GM18505 (cell line): ENCODE measurements around the gene PLA2G4C.
"Not testable (repeated sequence)": the region's sequence is repeated elsewhere in the genome, so short reads cannot be mapped to it uniquely, and the experiment has no call there.

ENCODE experiments used
- ATAC-seq: cut with Tn5 transposase; IDR thresholded peaks from one replicate; pipeline ENCODE4 v1.9.1; 2021; ENCODE audit not compliant: unreplicated experiment
- POLR2A ChIP-seq: IDR thresholded peaks from 4 replicates; pipeline ENCODE4 v1.6.1; 2011; ENCODE audit warnings: borderline replicate concordance; ENCODE audit not compliant: insufficient read depth, insufficient read length; ENCODE audit errors: extremely low read depth

PLA2G4C gene

DNA sequence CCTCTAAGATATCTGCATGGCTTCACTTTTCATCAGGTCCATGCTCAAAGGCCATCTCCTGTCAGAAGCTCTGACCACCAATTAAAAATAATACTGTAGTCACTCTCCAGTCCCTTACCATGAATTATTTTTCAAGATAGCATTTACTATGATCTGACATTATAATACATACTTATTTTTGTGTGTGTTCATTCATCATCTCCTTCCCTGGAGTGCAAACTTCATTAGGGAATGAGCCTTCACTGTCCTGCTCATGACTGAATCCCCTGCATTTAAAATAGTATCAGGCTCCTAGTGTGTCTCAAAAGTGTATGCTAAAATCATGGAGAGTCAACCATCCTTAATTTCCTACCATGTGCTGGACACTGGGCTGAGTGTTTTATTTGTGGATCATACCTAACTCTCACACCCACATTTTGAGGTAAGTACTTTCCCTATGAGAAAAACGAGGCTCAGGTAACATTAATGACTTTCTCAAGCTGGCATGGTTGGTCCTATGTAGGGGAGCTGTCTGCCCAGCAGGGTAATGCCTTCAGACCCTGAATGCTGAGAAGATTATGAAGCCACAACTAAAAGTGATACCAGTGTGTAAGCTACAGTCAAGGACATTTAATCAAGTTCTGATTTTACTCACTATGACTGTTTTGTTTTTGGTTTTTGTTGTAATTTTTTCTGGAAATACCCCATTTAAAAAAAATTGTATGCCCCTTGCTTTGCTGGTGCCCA is 16.3 kb downstream of the PLA2G4C start:
- ATAC-seq, result no peak
- TF ChIP-seq POLR2A, result no peak

DNA sequence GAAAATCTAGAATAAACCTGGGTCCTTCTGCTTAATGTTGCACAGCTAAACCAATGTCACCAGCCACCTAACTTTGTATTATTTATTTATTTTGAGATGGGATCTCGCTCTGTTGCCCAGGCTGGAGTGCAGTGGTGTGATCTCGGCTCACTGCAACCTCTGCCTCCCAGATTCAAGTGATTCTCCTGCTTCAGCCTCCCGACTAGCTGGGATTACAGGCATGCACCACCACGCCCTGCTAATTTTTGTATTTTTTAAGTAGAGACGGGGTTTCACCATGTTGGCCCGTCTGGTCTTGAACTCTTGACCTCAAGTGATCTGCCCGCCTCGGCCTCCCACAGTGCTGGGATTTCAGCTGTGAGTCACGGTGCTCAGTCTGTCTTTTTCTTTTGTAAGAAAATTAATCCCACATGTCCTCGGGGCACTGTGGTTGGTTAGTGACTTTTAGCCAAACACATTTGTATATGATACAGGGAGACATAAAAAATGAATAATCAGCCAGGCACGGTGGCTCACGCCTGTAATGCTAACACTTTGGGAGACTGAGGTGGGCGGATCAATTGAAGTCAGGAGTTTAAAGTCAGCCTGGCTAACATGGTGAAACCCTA is 19.4 kb downstream of the PLA2G4C start:
- ATAC-seq, result not testable (repeated sequence)

DNA sequence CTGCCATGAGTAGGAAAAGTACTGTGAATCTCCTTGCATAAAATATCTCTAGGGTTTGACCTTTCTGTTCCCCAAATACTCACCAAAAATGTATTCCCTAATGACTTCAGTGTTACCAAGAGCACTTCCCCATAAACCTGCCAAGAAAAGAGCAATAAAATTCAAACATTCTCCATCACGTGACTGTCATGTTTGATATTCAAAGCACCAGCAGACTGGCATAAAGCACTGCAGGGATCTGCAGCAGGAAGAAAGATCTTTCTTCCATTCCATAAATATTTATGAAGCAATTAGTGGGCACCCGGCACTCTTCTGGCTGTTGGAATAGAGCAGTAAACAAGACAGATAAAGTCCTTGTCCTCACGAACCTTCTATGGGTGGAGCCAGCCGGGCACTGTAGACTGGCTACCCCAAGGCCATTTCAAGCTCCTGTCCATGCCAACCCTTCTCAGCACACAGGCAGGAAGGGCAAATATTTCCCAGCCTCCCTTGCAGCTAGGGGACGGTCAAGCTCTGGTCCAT is 20.3 kb downstream of the PLA2G4C start:
- no peak for TF ChIP-seq POLR2A
- ATAC-seq, result no peak

DNA sequence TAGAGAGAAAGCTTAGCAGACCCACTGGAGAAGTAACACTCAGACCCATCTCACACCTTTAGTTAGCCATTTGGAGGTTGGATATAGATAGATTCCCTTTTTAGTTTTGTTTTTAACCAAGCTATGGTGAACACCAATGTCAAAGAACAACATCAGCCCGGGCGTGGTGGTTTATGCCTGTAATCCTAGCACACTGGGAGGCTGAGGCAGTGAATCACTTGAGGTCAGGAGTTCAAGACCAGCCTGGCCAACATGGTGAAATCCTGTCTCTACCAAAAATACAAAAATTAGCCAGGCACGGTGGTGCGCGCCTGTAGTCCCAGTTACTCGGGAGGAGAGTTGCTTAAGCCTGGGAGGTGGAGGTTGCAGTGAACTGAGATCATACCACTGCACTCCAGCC is 21.6 kb downstream of the PLA2G4C start:
- not testable (repeated sequence) for ATAC-seq

DNA sequence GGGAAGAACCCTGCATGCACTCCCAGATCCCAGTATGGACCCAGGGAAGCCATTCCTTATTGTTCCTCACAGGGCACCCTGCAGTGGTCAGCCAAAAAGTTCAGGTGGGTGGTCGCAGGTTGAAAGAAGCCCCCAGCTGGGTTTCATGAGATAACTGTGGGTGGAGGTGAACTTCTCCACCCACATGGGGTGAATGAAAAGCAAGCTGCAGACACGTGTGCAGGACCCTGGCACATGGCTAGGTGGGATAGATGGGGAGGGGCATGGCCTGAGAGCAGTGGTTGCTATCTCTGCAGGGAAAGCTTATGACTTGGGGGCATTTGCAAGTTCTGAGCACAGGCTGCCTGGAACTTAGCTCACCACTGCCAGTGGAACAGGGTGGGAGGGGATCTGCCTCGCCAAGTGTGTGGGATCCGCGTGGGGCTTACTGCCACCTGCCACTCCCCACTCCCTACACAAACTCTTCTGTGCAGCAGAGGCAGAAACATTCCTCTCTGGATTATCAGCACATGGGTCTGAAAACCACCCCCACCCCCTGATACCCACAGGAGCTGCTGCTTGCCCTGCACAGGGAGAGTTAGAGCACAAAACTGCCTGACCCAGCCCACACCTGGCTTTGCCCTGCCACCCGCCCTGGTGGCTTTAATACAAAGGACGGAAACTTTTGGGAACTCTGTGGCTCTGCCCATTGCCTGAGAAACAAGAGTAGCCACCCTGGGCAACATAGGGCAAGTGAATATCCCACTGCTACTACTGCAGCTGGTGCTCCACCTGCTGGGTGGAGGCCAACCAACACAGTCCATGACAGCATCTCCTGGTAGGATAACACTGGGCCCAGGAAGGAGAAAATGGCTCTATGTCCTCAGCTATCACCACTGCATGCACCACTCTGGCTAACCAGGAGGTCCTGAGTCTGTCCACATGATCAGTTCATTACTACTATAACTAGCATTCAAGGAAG is 24.4 kb downstream of the PLA2G4C start:
- ATAC-seq, result no peak
- TF ChIP-seq POLR2A, result no peak

DNA sequence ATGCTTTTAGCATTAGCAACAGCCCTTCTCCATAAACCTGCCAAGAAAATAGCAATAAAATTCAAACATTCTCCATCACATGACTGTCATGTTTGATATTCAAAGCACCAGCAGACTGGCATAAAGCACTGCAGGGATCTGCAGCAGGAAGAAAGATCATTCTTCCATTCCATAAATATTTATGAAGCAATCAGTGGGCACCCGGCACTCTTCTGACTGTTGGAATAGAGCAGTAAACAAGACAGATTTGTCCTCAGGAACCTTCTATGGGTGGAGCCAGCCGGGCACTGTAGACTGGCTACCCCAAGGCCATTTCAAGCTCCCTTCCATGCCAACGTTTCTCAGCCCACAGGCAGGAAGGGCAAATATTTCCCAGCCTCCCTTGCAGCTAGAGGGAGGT is 25.5 kb downstream of the PLA2G4C start:
- TF ChIP-seq POLR2A, result no peak
- no peak for ATAC-seq

DNA sequence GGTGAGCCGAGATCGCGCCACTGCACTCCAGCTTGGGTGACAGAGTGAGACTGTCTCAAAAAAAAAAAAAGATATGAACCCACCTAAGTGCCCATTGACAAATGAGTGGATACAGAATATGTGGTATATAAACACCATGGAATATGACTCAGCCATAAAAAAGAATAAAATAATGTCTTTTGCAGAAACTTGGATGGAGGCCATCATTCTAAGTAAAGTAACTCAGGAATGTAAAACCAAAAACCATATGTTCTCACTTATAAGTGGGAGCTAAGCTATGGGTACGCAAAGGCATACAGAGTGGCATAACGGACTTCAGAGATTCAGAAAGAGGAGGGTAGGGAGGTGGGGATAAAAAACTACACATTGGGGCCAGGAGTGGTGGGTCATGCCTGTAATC is 29.5 kb downstream of the PLA2G4C start:
- no peak for TF ChIP-seq POLR2A
- ATAC-seq, result no peak

DNA sequence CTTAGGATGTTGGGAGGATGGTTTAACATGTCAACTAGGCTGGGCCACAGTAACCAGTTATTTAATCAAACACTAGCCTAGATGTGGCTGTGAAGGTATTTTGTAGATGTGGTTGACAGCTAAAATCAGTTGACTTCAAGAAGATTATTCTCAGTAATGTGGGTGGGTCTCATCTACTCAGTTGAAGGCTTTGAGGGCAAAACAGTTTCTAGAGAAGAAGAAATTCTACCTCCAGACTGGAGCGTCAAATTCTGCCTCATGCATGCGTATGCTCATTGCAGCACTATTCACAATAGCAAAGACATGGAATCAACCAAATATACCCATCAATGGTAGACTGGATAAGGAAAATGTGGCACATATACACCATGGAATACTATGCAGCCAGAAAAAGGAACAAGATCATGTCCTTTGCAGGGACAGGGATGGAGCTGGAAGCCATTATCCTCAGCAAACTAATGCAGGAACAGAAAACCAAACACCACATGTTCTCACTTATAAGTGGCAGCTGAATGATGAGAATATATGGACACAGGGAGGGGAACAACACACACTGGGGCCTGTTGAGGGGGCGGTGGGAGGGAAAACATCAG is 40.3 kb downstream of the PLA2G4C start:
- ATAC-seq, result not testable (repeated sequence)

DNA sequence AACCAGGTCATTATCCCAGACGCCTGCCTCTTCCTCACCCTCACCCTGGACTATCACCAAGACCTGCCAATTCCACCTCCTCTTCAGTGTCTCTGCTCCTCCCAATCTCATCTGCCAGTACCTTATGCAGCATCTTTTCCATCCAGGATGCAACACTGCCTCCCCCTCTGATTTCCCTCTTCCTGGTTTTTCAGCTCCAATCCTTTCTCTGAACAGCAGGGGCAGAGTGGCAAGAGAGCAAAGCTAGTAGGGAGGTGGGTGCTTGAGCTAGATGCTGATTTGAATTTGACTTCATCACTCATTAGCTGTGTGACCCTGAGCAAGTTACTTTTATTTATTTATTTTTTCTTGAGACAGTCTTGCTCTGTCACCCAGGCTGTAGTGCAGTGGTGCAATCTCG is 41.2 kb downstream of the PLA2G4C start:
- no peak for TF ChIP-seq POLR2A
- no peak for ATAC-seq

DNA sequence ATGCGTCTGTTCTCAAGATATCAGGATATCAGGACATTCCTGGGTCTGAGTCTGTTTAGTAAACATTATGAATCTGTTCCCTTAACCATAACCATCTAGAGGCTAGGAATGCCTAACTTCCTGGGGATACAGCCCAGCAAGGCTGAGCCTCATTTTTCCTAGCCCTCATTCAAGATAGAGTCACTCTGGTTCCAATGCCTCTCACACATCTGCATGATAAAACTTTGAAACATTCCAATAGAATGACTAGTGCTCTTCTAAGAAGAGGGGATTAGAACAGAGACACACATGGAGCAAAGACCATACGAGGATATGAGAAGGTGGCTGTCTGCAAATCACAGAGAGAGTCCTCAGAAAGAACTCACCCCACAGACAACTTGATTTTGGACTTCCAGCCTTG is 46.1 kb downstream of the PLA2G4C start:
- no peak for TF ChIP-seq POLR2A
- ATAC-seq, result no peak

DNA sequence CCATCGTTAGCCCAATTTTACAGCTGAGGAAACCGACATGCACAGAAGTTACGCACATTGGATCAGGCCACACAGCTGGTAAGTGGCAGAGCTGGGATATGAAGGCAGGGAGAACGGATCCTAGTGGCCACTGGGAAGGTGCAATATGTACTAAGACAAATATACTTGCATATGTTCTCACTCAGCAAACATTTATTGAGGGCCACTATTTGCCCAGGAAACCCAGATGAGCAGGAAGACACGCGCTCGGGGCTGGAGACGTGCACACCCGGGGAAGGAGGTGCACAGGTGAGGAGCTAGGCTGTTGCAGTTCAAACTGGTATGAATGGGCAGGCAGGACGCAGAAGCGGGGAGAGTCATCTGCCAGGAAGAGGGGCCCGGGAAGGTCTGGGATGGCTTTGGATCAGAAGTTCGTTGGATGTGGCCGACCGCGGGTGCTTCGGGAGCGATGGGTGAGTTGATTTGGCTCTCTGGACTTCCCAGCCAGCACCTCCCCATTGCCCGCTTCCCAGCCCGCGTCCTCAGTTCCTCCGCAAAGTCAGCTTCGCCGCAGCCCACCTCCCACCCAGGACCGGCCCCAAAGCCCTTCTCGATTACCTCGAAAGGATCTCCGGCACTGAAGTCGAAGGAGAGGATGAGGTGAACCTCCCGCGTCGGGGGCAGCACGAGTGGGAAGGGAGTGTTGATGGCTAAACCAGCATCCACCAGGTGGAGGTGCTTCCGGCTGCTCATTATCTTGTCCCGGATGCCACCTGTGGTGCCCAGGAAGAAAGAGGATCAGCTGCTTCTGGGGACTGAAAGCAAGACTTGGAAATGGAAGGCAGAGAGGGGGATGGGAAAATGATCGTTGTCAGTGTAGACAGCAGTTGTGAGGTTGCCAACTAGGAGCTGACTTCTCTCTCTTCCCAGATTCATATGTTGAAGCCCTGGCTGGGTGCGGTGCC is 48.9 kb downstream of the PLA2G4C start:
- no peak for TF ChIP-seq POLR2A
- no peak for ATAC-seq

DNA sequence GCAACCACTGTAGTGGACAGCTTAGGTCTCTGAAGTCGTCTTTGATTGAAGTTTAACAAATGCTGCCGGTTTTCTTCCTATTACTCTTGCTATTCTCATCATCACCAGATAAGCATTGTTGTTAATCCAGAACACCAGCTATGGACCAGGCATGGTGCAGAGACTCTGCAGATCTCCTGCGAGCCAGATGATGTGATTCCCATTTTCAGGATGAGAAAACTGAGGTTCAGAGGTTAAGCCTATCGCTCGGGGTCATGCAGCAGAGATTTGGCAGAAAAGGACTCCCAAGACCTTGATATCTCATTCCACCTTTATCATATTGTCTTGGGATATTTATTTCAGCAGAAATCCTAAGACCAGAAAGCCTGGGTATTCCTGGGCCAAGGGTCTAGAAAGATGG is 50.2 kb downstream of the PLA2G4C start:
- no peak for ATAC-seq
- TF ChIP-seq POLR2A, result no peak

DNA sequence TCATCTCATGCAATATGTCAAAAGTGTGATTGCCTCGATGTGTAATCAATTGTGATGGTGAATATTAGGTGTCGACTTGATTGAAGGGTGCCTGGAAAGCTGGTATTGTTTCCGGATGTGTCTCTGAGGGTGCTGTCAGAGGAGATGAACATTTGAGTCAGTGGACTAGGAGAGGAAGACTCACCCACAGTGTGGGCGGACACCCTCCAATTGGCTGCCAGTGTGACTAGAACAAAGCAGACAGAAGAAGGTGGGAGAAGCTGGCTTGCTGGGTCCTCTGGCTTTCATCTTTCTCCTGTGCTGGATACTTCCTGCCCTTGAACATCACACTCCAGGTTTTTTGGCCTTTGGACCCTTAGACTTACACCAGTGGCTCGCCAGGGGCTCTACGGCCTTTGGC is 51.3 kb downstream of the PLA2G4C start:
- TF ChIP-seq POLR2A, result no peak
- no peak for ATAC-seq

DNA sequence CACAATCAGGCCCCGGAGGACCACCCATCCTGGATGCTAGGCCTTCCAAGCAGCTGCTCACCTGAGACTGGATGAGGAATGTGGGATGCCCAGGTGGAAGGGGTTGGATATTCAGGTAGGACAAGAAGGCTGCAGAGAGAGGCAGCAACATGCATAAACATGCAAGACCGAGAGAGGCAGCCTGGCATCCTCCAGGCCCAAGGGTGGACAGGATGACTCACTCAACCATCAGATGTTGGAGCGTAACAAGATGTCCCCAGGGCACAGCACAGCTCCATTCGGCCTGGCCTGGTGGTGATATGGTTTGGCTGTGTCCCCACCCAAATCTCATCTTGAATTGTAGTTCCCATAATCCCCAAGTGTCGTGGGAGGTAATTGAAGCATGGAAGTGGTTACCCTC is 56.8 kb downstream of the PLA2G4C start:
- TF ChIP-seq POLR2A, result no peak

More for the DNA sequence above, 56.8 kb downstream of the PLA2G4C start:
- no peak for ATAC-seq
